Ovary (tissue), 9 donors: ENCODE results near the gene NOP53. TPM values are rescaled to one million over a fixed set of nuclear protein-coding genes. Genes with fewer than 3 reads are reported as not detected.
"Not testable (repeated sequence)": the region's sequence is repeated elsewhere in the genome, so short reads cannot be mapped to it uniquely, and the experiment has no call there.

Experiments used
- DNase-seq, 5 donors: peaks; one replicate each; pipeline ENCODE4 v3.0.0-alpha.2; 2019 to 2020
- H3K27ac ChIP-seq, 2 donors: fragments of 200-600 bp; one replicate each; pipeline versions ENCODE4 v1.5.1 to v1.8.0; 2019 to 2022
- H3K27me3 ChIP-seq: fragments of 200-600 bp; one replicate; pipeline ENCODE4 v1.8.0; 2022
- H3K36me3 ChIP-seq: fragments of 200-600 bp; sonication (generic); one replicate; pipeline ENCODE4 v1.5.1; 2019
- H3K4me1 ChIP-seq: one replicate; pipeline ENCODE4 v1.8.1; 2013; ENCODE audit warnings: mild to moderate bottlenecking, moderate library complexity; ENCODE audit not compliant: insufficient read depth
- H3K4me3 ChIP-seq: fragments of 200-600 bp; sonication (generic); one replicate; pipeline ENCODE4 v1.5.1; 2017
- H3K9me3 ChIP-seq, 2 donors: fragments of 200-600 bp in 1 of 2; sonication (generic) in 1 of 2; one replicate each; pipeline versions ENCODE4 v1.5.1 to v1.8.1; 2013 to 2019; ENCODE audit warnings: mild to moderate bottlenecking in 1 of 2, moderate library complexity in 1 of 2
- CTCF ChIP-seq, 3 donors: fragments of 450-650 bp in 2 of 3; fragments of 200-600 bp in 1 of 3; IDR thresholded peaks; one replicate each; pipeline versions ENCODE4 v1.5.1 to v1.8.0; 2016 to 2022; ENCODE audit warnings: antibody characterized with exemption in 3 of 3, mild to moderate bottlenecking in 1 of 3
- EP300 ChIP-seq: sonication (generic); formaldehyde crosslinking; IDR thresholded peaks from one replicate; pipeline ENCODE4 v1.6.1; 2017; ENCODE audit warnings: antibody characterized with exemption
- POLR2A ChIP-seq: fragments of 450-650 bp; IDR thresholded peaks from one replicate; pipeline ENCODE4 v1.6.1; 2017; ENCODE audit warnings: antibody characterized with exemption, mild to moderate bottlenecking, moderate library complexity
- WGBS, 3 donors: extraction: QIAGEN DNeasy Blood & Tissue Kit in 1 of 3; methylation state at CpG; one replicate each; pipeline versions ENCODE4 v1.1.5 to v1.1.7; 2013 to 2017; 5-methylcytosine and 5-hydroxymethylcytosine counted together
- intact Hi-C, 4 donors: fragments of 100-400 bp; cut with DNase I; formaldehyde crosslinking; loops; one replicate each; pipeline versions ENCODE4 v1.11.0 to v1.15.1; 2022 to 2023
- polyA plus RNA-seq, 2 donors: library from polyadenylated mRNA; stranded (reverse); fragments of 200-250 nt in 1 of 2; fragments of 350-450 nt in 1 of 2; fragmentation: Illumina TruSeq in 1 of 2; extraction: RNeasy Lipid Tissue Mini Kit (QIAGEN cat#74804) in 1 of 2; gene quantifications; one replicate each; pipeline ENCODE4 v1.2.3, GENCODE V29; 2013 to 2014
- total RNA-seq, 7 donors: library from RNA; depleted of rRNA in 2 of 7; stranded (reverse); fragments of >200 nt in 2 of 7; fragmentation: NEBNext Ultra II Directional in 3 of 7; extraction: Animal tissue kit (Norgen Biotek cat#: 25700) in 3 of 7; gene quantifications; one replicate each; pipeline versions ENCODE4 v1.1.0 to v1.2.4, GENCODE V29; 2016 to 2023
- donor health status: DM: no; HTN: no; CAD: no; lungs with moderate emphysema.
- donor health status: DM: no; HTN: no; CAD: no.
- donor health status: Bipolar disorder and iron deficiency.
- donor health status: DM: yes; HTN: yes; CAD: no.
- donor health status: DM: no; HTN: no; CAD: no.
- donor health status: DM: yes; HTN: yes; CAD: no.

Gene NOP53
- total and polyA plus RNA-seq, 9 donors, result 591 to 1,198 (median 727) TPM

- TF ChIP-seq POLR2A (no peak), EP300 (no peak), CTCF (IDR thresholded peaks at IDR 0.05) (no peak)
- no peak overlapping the region for H3K4me3 ChIP-seq
- no peak overlapping the region for H3K27ac ChIP-seq
These were observed 10.2 kb upstream of the NOP53 start for GRCh38 chr19:47735131-47735530.

GRCh38 chr19:47740866-47741519, 4.4 kb upstream of the NOP53 start:
- Histone ChIP-seq H3K27me3 (no peaks in the 10 kb centered on the region), H3K36me3 (no peaks in the 10 kb centered on the region), H3K9me3 (no peaks in the 10 kb centered on the region), H3K4me3 (no peak overlapping the region), H3K27ac (no peak overlapping the region), H3K4me1 (peaks cover 3% of the 10 kb centered on the region)
- WGBS, 3 donors, result 81 to 87% (median 81%) methylated on average over 48 of the region's 48 CpGs
- peak in 3 of 5 donors; percentile 40 to 59 (median 57) for DNase-seq
- TF ChIP-seq POLR2A (no peak), CTCF (IDR thresholded peaks at IDR 0.05) (no peak), EP300 (no peak)
- intact Hi-C loops, result no loop called here

More at GRCh38 chr19:47735131-47735530, 10.2 kb upstream of the NOP53 start:
- DNase-seq, result no peak
- no peaks in the 10 kb centered on the region for H3K27me3 ChIP-seq
- peaks cover 3% of the 10 kb centered on the region for H3K4me1 ChIP-seq
- no peaks in the 10 kb centered on the region for H3K9me3 ChIP-seq
- 80 to 85% (median 84%) methylated on average over 4 of the region's 4 CpGs for WGBS, 3 donors
- intact Hi-C loops, result loop anchor here in 1 of 4 donors (10.0 kb wide), 1 partner anchor 1860 kb away; the partner anchor contains the start of gene PRR12
- no peaks in the 10 kb centered on the region for H3K36me3 ChIP-seq

GRCh38 chr19:47741544-47742140, 3.7 kb upstream of the NOP53 start:
- 78 to 83% (median 79%) methylated on average over 15 of the region's 15 CpGs for WGBS, 3 donors
- intact Hi-C loops, result no loop called here
- peaks cover 6% of the 10 kb centered on the region for H3K4me1 ChIP-seq
- H3K4me3 ChIP-seq, result no peak overlapping the region
- peak in 2 of 5 donors; percentile 53 for DNase-seq
- H3K27me3 ChIP-seq, result no peaks in the 10 kb centered on the region
- no peaks in the 10 kb centered on the region for H3K9me3 ChIP-seq
- TF ChIP-seq CTCF (IDR thresholded peaks at IDR 0.05) (no peak), EP300 (no peak), POLR2A (no peak)
- H3K27ac ChIP-seq, result peak overlapping the region; percentile 85 to 97
- H3K36me3 ChIP-seq, result no peaks in the 10 kb centered on the region

GRCh38 chr19:47742634-47743033, 2.7 kb upstream of the NOP53 start:
- no peaks in the 10 kb centered on the region for H3K27me3 ChIP-seq
- TF ChIP-seq CTCF (IDR thresholded peaks at IDR 0.05) (peak in 1 of 3 donors; percentile 8), POLR2A (no peak)
- H3K27ac ChIP-seq, result peak overlapping the region; percentile 85 to 97
- H3K9me3 ChIP-seq, result no peaks in the 10 kb centered on the region
- H3K4me3 ChIP-seq, result peak overlapping the region; percentile 7
- H3K36me3 ChIP-seq, result no peaks in the 10 kb centered on the region
- WGBS, 3 donors, result 10 to 26% (median 13%) methylated on average over 13 of the region's 13 CpGs
- DNase-seq, result peak in 1 of 5 donors; percentile 57
- intact Hi-C loops, result loop anchor here in 3 of 4 donors (1.0 kb wide), 1 partner anchor 29 kb away; the partner anchor contains the start of gene EHD2 (in 3 of the 3)
- H3K4me1 ChIP-seq, result peaks cover 9% of the 10 kb centered on the region

GRCh38 chr19:47746129-47746528, 783 bp downstream of the NOP53 start:
- H3K36me3 ChIP-seq, H3K27me3 ChIP-seq, H3K27ac ChIP-seq, DNase-seq, intact Hi-C loops, H3K9me3 ChIP-seq, H3K4me1 ChIP-seq: not testable (repeated sequence)
- 45 to 59% (median 51%) methylated on average over 17 of the region's 17 CpGs for WGBS, 3 donors
- peak overlapping the region; percentile 96 for H3K4me3 ChIP-seq
